ENCODE results near the gene HRH2.

- TF ChIP-seq CTCF (conservative IDR thresholded peaks at IDR 0.05 in 1 of 2, IDR thresholded peaks at IDR 0.05 in 1 of 2; ENCODE audit: low read depth in 1 of 2, low read length in 2 of 2) (no peak), EZH2 (IDR thresholded peaks at IDR 0.05; ENCODE audit: low read length, missing control alignments) (no peak)
Measured at GRCh38 chr5:175681968-175682340, 24.1 kb downstream of the HRH2 start.

All from fibroblast of lung (primary cell).